CD14-positive monocyte (primary cell): ENCODE data around the gene MMP24. TPM values are rescaled to one million over a fixed set of nuclear protein-coding genes. Genes with fewer than 3 reads are reported as not detected.

Experiments used
- DNase-seq, 3 donors: peaks; one replicate each; pipeline ENCODE4 v3.0.0-alpha.2; 2011 to 2022
- H2AFZ ChIP-seq: 2 replicates; pipeline ENCODE4 v1.6.0; 2012; ENCODE audit warnings: mild to moderate bottlenecking, low read depth, low read length, inconsistent platforms; ENCODE audit not compliant: insufficient read depth, poor library complexity, severe bottlenecking
- H3K27ac ChIP-seq, 2 donors: 1 replicate in 1 of 2; 2 replicates in 1 of 2; pipeline ENCODE4 v1.5.1; 2012 to 2013; ENCODE audit warnings: low read length in 2 of 2, control low read depth in 1 of 2, inconsistent platforms in 1 of 2, low read depth in 1 of 2, mild to moderate bottlenecking in 1 of 2
- H3K27me3 ChIP-seq, 2 donors: one replicate each; pipeline versions ENCODE4 v1.6.0 to v1.6.1; 2011 to 2013; ENCODE audit warnings: low read length in 2 of 2; ENCODE audit not compliant: control insufficient read depth in 2 of 2, insufficient read depth in 2 of 2
- H3K36me3 ChIP-seq, 2 donors: replicated peaks in 1 of 2; 1 replicate in 1 of 2; 2 replicates in 1 of 2; pipeline versions ENCODE4 v1.5.1 to v1.6.1; 2012 to 2013; ENCODE audit warnings: low read length in 2 of 2, control low read depth in 1 of 2, inconsistent platforms in 1 of 2, mild to moderate bottlenecking in 1 of 2; ENCODE audit not compliant: insufficient read depth in 2 of 2, control insufficient read depth in 1 of 2
- H3K4me1 ChIP-seq, 2 donors: 1 replicate in 1 of 2; 2 replicates in 1 of 2; pipeline versions ENCODE4 v1.5.1 to v1.6.1; 2012 to 2013; ENCODE audit warnings: low read length in 2 of 2, control low read depth in 1 of 2, inconsistent platforms in 1 of 2, mild to moderate bottlenecking in 1 of 2, moderate library complexity in 1 of 2; ENCODE audit not compliant: insufficient read depth in 2 of 2, control insufficient read depth in 1 of 2
- H3K4me2 ChIP-seq: replicated peaks from 2 replicates; pipeline ENCODE3; 2012; ENCODE audit warnings: low read length, moderate library complexity, mild to moderate bottlenecking; ENCODE audit not compliant: poor library complexity, severe bottlenecking; ENCODE audit errors: extremely low read depth
- H3K4me3 ChIP-seq, 3 experiments: fragments of 200-600 bp in 1 of 3; sonication (generic) in 1 of 3; replicated peaks in 1 of 3; 1 replicate in 2 of 3; 2 replicates in 1 of 3; pipeline ENCODE4 v1.5.1; 2011 to 2013; ENCODE audit warnings: low read length in 3 of 3, mild to moderate bottlenecking in 3 of 3, control low read depth in 2 of 3, low read depth in 2 of 3, inconsistent platforms in 1 of 3, moderate library complexity in 1 of 3
- H3K79me2 ChIP-seq: 2 replicates; pipeline ENCODE4 v1.6.0; 2012; ENCODE audit warnings: mild to moderate bottlenecking, control low read depth, inconsistent platforms, low read length, moderate library complexity; ENCODE audit not compliant: insufficient read depth
- H3K9ac ChIP-seq: 2 replicates; pipeline ENCODE4 v1.6.0; 2017; ENCODE audit warnings: low read length, mild to moderate bottlenecking; ENCODE audit not compliant: insufficient read depth, poor library complexity, severe bottlenecking
- H3K9me3 ChIP-seq, 2 donors: replicated peaks in 1 of 2; 1 replicate in 1 of 2; 2 replicates in 1 of 2; pipeline versions ENCODE4 v1.5.1 to v1.6.1; 2012 to 2013; ENCODE audit warnings: low read length in 2 of 2, control low read depth in 1 of 2; ENCODE audit not compliant: control insufficient read depth in 1 of 2, insufficient read depth in 1 of 2
- H4K20me1 ChIP-seq: 2 replicates; pipeline ENCODE4 v1.6.0; 2012; ENCODE audit warnings: mild to moderate bottlenecking, low read length, control low read depth, moderate library complexity; ENCODE audit not compliant: insufficient read depth
- H3K27ac Mint-ChIP-seq, 7 donors: one replicate each; pipeline ENCODE4 v1.8.0; 2020; ENCODE audit warnings: mild to moderate bottlenecking in 7 of 7, mixed read lengths in 7 of 7, moderate library complexity in 6 of 7, inconsistent platforms in 2 of 7
- H3K27me3 Mint-ChIP-seq, 3 donors: one replicate each; pipeline ENCODE4 v1.8.0; 2021 to 2022; ENCODE audit warnings: low read depth in 3 of 3, mild to moderate bottlenecking in 3 of 3, mixed read lengths in 3 of 3, moderate library complexity in 3 of 3, inconsistent platforms in 1 of 3
- H3K36me3 Mint-ChIP-seq, 2 donors: one replicate each; pipeline ENCODE4 v1.8.0; 2020; ENCODE audit warnings: mixed read lengths in 2 of 2, inconsistent platforms in 1 of 2, mild to moderate bottlenecking in 1 of 2
- H3K4me1 Mint-ChIP-seq: one replicate; pipeline ENCODE4 v1.8.0; 2020; ENCODE audit warnings: mild to moderate bottlenecking, mixed read lengths
- H3K4me3 Mint-ChIP-seq, 2 donors: one replicate each; pipeline ENCODE4 v1.8.0; 2020; ENCODE audit warnings: mild to moderate bottlenecking in 2 of 2, mixed read lengths in 2 of 2, moderate library complexity in 1 of 2
- H3K9me3 Mint-ChIP-seq, 7 donors: one replicate each; pipeline ENCODE4 v1.8.0; 2020 to 2022; ENCODE audit warnings: mixed read lengths in 7 of 7, mild to moderate bottlenecking in 6 of 7, moderate library complexity in 6 of 7, inconsistent platforms in 2 of 7
- WGBS: methylation state at CpG from one replicate; pipeline ENCODE4 v1.1.5; 2013; ENCODE audit warnings: missing lambda C conversion rate; ENCODE audit not compliant: insufficient coverage; 5-methylcytosine and 5-hydroxymethylcytosine counted together
- intact Hi-C, 2 donors: fragments of 100-400 bp; cut with micrococcal nuclease; formaldehyde crosslinking; loops; one replicate each; pipeline versions ENCODE4 v1.15.0 to v1.15.1; 2023
- polyA plus RNA-seq, 3 donors: library from polyadenylated mRNA; depleted of rRNA in 1 of 3; unstranded in 2 of 3; stranded (reverse) in 1 of 3; fragments of 300-500 nt in 2 of 3; fragments of >200 nt in 1 of 3; fragmentation: Illumina TruSeq in 2 of 3; gene quantifications; 1 replicate in 2 of 3; 2 replicates in 1 of 3; pipeline ENCODE4 v1.2.3, GENCODE V29; 2012 to 2021
- TF ChIP-seq, protein P1 (sequence below): fragments of 200-600 bp; IDR thresholded peaks from one replicate; pipeline ENCODE4 v1.8.0; 2022; ENCODE audit warnings: antibody characterized with exemption, mild to moderate bottlenecking

The MMP24 gene
- polyA plus RNA-seq, 3 donors, result 0.14 TPM; not detected in 2

DNA sequence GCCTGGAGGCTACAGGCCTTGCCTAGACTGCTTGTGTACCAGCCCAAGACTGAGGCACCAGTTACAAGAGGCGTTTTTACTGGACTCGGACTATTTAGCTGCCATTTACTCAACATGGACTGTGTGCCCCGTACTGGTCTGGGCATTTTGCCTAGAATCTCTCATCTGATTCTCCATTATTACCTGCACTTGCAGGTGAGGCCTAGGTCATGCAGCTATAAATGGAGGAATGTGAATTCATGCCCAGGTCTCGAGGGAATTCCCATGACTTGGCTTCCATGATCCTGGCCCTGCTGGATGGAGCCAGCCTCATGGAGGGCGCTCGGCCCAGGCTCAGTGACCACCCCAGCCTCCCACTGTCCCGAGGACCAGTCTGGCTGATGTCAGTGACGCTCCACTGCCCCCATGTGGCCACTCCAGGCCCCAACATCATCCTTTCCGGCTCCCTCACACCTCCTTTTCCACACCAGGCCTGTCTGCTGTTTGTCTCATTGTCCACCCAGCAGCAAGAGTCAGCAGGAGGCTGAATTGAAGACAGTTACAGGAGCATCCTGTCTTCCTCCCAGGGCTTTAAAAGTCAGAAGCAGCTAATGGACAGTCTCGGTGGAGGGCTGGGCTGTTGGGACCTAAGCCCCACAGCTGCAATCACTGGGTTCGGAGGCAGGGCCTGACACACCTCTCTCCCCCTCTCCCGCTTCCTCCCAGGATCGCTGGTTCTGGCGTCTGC is 42.7 kb downstream of the MMP24 start:
- no peak overlapping the region for H3K27ac ChIP-seq
- H3K4me1 Mint-ChIP-seq, result no peaks in the 10 kb centered on the region
- H3K4me2 ChIP-seq, result no peak overlapping the region
- H3K4me3 ChIP-seq, result no peak overlapping the region
- H2AFZ ChIP-seq, result no peak overlapping the region
- H3K9me3 ChIP-seq, result no peaks in the 10 kb centered on the region
- TF ChIP-seq, protein P1, sequence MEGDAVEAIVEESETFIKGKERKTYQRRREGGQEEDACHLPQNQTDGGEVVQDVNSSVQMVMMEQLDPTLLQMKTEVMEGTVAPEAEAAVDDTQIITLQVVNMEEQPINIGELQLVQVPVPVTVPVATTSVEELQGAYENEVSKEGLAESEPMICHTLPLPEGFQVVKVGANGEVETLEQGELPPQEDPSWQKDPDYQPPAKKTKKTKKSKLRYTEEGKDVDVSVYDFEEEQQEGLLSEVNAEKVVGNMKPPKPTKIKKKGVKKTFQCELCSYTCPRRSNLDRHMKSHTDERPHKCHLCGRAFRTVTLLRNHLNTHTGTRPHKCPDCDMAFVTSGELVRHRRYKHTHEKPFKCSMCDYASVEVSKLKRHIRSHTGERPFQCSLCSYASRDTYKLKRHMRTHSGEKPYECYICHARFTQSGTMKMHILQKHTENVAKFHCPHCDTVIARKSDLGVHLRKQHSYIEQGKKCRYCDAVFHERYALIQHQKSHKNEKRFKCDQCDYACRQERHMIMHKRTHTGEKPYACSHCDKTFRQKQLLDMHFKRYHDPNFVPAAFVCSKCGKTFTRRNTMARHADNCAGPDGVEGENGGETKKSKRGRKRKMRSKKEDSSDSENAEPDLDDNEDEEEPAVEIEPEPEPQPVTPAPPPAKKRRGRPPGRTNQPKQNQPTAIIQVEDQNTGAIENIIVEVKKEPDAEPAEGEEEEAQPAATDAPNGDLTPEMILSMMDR, result peak; percentile 61
- no peaks in the 10 kb centered on the region for H3K9me3 Mint-ChIP-seq
- H3K4me3 Mint-ChIP-seq, result no peak overlapping the region
- 85% methylated on average over 10 of the region's 14 CpGs for WGBS
- peaks cover 12% of the 10 kb centered on the region for H4K20me1 ChIP-seq
- peaks cover 54 to 71% of the 10 kb centered on the region in 2 donors for H3K36me3 Mint-ChIP-seq
- H3K27me3 ChIP-seq, result no peaks in the 10 kb centered on the region
- H3K27ac Mint-ChIP-seq, result peak overlapping the region in 3 of 7 donors; percentile 15 to 61 (median 26)
- H3K4me1 ChIP-seq, result no peaks in the 10 kb centered on the region
- no peak overlapping the region for H3K9ac ChIP-seq
- intact Hi-C loops, result no loop called here
- peaks cover 0 to 1% (median 0%) of the 10 kb centered on the region in 3 donors for H3K27me3 Mint-ChIP-seq
- peak; percentile 15 to 30 (median 17) for DNase-seq
- H3K36me3 ChIP-seq, result peaks cover 47 to 68% of the 10 kb centered on the region in 2 donors
- H3K79me2 ChIP-seq, result no peaks in the 10 kb centered on the region

DNA sequence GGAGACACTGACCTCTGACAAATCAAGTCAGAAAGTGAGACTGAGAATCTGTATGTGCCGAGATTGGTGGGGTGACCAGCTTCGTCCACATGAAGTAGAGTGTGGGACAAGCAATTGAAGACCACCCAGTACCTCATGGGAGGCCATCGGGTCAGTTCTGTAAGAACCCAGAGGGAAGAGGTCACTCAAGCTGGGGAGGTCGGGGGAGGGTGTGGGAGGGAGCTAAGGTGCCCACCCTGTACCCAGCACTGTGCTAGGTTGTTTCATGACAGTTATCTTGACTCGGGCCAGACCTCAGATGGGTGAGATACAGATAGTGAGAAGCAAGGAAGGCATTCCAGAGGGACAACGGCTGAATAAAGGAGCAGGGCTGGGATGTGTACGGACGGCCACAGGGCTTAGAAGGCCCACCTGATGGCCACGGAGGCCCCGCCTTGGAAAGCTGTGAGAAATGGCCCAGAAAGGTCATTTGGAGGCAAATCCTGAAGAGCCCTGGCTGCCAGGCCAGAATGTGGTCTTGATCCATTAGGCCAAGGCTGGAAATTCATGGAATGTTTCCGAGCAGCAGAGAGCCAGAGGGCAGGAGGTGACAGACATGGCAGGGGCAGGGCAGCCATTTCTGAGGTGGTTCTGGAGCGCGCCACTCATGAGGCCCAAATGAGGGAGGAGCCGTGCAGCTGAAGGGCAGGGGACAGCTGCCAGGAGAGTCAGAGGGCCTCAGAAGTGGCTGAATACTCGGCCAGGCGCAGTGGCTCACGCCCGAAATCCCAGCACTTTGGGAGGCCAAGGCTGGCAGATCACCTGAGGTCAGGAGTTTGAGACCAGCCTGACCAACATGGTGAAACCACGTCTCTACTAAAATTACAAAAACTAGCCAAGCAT is 43.8 kb downstream of the MMP24 start:
- no peaks in the 10 kb centered on the region for H3K27me3 ChIP-seq
- Mint-ChIP-seq H3K4me3 (no peak overlapping the region), H3K4me1 (no peaks in the 10 kb centered on the region), H3K9me3 (no peaks in the 10 kb centered on the region), H3K27me3 (peaks cover 0 to 1% (median 0%) of the 10 kb centered on the region in 3 donors), H3K36me3 (peaks cover 54 to 75% of the 10 kb centered on the region in 2 donors), H3K27ac (peak overlapping the region in 3 of 7 donors; percentile 37 to 49 (median 38))
- 96% methylated on average over 16 of the region's 19 CpGs for WGBS
- no peaks in the 10 kb centered on the region for H3K4me1 ChIP-seq
- H3K36me3 ChIP-seq, result peaks cover 44 to 71% of the 10 kb centered on the region in 2 donors
- H2AFZ ChIP-seq, result no peak overlapping the region
- no peaks in the 10 kb centered on the region for H3K9me3 ChIP-seq
- no peaks in the 10 kb centered on the region for H3K79me2 ChIP-seq
- intact Hi-C loops, result loop anchor here in 1 of 2 donors (10.0 kb wide), 1 partner anchor 125 kb away; the partner anchor contains the start of gene EDEM2
- H3K4me3 ChIP-seq, result no peak overlapping the region
- no peak for DNase-seq
- no peak overlapping the region for H3K27ac ChIP-seq
- H4K20me1 ChIP-seq, result peaks cover 21% of the 10 kb centered on the region
- H3K9ac ChIP-seq, result no peak overlapping the region
- TF ChIP-seq, protein P1, result no peak
- H3K4me2 ChIP-seq, result no peak overlapping the region
